PFSK-1 (cell line): Measurements from ENCODE around the gene PLEKHN1.

ENCODE experiments used
- FOXP2 ChIP-seq: optimal IDR thresholded peaks from 2 replicates; pipeline ENCODE3; 2011; ENCODE audit warnings: borderline replicate concordance, control low read depth, inconsistent platforms; ENCODE audit not compliant: insufficient read depth; ENCODE audit errors: extremely low read length, extremely low read depth
- POLR2AphosphoS5 ChIP-seq: IDR thresholded peaks from 2 replicates; pipeline ENCODE4 v1.6.1; 2012; ENCODE audit warnings: low read depth, mild to moderate bottlenecking, control low read depth, low read length, moderate library complexity
- SIN3A ChIP-seq: IDR thresholded peaks from 2 replicates; pipeline ENCODE4 v1.6.1; 2012; ENCODE audit warnings: mild to moderate bottlenecking, low read length, moderate library complexity, borderline replicate concordance; ENCODE audit not compliant: insufficient read depth
- TAF1 ChIP-seq: IDR thresholded peaks from 2 replicates; pipeline ENCODE4 v1.6.1; 2012; ENCODE audit warnings: low read length, control low read depth, borderline replicate concordance; ENCODE audit not compliant: insufficient read depth
- TF ChIP-seq, protein P1 (sequence below), 2 experiments: IDR thresholded peaks; 2 replicates each; pipeline versions ENCODE4 v1.6.1 to v1.8.0; 2011 to 2012; ENCODE audit warnings: low read depth in 2 of 2, low read length in 2 of 2, control low read depth in 1 of 2, inconsistent platforms in 1 of 2, mild to moderate bottlenecking in 1 of 2, moderate library complexity in 1 of 2; ENCODE audit not compliant: insufficient read depth in 1 of 2

The PLEKHN1 gene

DNA sequence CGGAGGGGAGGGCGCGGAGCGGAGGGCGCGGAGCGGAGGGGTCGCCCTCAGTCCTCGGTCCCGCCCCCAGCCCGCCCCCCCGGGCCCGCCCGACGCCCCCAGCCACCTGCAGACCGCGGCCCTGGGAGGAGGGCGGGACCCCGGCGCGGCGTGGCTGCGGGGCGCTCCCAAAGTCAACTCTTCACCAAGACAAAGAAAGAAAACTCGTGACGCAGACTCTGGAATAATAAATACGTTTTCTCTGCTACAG lies 32.4 kb downstream of the PLEKHN1 start:
- TF ChIP-seq TAF1 (no peak), SIN3A (no peak), POLR2AphosphoS5 (no peak), FOXP2 (no peak)
- TF ChIP-seq, protein P1, sequence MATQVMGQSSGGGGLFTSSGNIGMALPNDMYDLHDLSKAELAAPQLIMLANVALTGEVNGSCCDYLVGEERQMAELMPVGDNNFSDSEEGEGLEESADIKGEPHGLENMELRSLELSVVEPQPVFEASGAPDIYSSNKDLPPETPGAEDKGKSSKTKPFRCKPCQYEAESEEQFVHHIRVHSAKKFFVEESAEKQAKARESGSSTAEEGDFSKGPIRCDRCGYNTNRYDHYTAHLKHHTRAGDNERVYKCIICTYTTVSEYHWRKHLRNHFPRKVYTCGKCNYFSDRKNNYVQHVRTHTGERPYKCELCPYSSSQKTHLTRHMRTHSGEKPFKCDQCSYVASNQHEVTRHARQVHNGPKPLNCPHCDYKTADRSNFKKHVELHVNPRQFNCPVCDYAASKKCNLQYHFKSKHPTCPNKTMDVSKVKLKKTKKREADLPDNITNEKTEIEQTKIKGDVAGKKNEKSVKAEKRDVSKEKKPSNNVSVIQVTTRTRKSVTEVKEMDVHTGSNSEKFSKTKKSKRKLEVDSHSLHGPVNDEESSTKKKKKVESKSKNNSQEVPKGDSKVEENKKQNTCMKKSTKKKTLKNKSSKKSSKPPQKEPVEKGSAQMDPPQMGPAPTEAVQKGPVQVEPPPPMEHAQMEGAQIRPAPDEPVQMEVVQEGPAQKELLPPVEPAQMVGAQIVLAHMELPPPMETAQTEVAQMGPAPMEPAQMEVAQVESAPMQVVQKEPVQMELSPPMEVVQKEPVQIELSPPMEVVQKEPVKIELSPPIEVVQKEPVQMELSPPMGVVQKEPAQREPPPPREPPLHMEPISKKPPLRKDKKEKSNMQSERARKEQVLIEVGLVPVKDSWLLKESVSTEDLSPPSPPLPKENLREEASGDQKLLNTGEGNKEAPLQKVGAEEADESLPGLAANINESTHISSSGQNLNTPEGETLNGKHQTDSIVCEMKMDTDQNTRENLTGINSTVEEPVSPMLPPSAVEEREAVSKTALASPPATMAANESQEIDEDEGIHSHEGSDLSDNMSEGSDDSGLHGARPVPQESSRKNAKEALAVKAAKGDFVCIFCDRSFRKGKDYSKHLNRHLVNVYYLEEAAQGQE (IDR thresholded peaks at IDR 0.05; ENCODE audit: insufficient read depth in 1 of 2, low read depth in 2 of 2, low read length in 2 of 2): no peak

DNA sequence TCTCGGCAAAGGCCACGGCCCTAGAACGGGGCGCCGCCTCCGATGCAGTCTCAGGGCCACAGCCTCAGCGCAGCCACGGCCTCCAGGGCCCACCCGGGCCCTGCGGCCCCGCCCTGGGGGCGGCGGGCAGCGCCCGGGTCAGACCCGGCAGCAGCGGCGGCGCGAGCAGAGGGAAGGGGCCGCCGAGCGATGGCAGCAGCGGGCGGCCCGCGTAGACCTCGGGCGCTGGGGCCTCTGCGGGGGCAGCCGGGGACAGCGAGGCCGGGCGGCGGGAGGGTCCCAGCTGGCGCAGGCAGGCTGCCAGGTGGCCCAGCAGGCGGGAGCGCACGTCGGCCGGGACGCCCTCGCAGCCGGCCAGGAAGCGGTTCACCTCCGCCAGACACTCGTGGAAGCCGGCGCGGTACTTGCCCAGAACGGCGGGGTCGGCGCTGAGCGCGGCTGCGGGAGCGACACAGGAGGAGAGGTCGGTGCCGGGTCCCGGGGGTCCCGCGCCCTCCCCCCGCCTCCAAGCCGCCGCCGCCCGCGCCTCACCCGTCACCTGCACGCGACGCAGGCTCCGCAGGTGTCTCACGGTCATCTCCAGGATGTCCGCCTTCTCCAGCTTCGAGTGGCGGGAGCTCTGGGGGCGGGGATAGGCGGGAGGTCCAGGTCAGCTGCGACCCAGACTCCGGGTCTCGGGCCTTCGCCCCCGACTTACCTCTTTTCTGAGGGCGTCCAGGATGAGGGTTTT lies 32.9 kb downstream of the PLEKHN1 start:
- TF ChIP-seq SIN3A: no peak
- TF ChIP-seq, protein P1 (IDR thresholded peaks at IDR 0.05; ENCODE audit: insufficient read depth in 1 of 2, low read depth in 2 of 2, low read length in 2 of 2): no peak
- no peak for TF ChIP-seq FOXP2
- TF ChIP-seq TAF1: no peak
- no peak for TF ChIP-seq POLR2AphosphoS5

DNA sequence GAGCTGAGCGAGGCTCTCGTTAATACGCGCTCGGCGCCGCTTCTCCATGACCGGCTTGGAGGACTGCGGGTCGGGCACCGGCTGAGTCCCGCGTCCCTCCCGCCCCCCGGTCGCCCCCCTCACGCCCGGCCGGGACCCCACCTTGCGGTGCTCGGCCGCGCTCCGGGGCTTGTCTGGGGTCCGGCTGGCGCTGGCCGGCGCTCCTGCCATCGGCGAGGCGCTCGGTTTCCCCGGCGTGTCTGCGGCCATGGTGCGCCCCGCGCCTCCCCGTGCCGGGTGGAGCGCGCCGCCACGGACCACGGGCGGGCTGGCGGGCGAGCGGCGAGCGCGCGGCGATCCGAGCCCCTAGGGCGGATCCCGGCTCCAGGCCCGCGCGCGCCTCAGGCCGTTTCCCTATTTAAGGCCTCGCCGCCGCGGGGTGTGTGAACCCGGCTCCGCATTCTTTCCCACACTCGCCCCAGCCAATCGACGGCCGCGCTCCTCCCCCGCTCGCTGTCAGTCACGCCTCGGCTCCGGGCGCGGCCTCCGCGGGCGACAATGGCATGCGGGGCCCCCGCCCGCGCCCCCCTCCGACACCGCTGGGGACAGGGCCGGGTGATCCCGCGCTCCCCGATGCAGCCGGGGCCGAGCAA lies 33.6 kb downstream of the PLEKHN1 start, which contains the start of gene HES4:
Gene HES4 (minus strand): TSS at position 373 of the 632 bp plus-strand sequence. CDS start 124 bp downstream, at position 249.
- TF ChIP-seq TAF1 (no peak), FOXP2 (no peak), POLR2AphosphoS5 (no peak), SIN3A (no peak)
- TF ChIP-seq, protein P1 (IDR thresholded peaks at IDR 0.05; ENCODE audit: insufficient read depth in 1 of 2, low read depth in 2 of 2, low read length in 2 of 2): no peak

DNA sequence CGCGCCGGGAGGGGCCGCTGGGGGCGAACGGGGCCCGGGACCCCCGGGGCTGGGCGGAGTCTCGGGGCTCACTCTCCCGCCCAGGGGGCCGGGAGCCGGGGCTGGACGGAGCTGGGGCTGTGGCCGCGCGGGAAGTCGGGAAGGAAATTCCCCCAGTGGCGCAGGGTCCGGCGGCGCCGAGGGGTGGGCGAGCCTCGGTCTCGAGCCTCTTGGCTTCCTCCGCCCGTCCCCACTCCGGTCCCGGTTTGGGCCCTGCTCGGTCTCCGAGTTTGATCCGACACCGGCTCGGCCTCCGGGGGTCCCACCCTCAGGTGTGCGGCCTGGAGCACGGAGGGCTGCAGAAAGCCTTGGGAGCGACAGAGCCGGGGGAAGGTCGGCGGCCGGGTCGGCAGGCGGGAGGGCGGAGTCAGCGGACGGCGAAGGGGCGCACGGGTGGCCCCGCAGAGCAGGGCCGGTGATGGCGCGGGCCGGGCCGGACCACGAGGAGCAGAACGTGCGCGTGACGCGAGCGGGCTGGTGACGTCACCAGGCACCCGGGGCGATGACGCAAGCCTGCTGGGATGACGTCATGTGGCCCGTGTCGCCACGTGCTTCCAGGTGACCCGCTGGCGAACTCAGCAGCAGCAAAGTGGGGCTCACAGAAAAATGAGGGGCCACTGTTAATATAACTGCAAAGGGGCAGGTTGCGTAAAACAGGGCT lies 34.2 kb downstream of the PLEKHN1 start:
- TF ChIP-seq TAF1 (no peak), SIN3A (no peak), POLR2AphosphoS5 (no peak), FOXP2 (no peak)
- TF ChIP-seq, protein P1 (IDR thresholded peaks at IDR 0.05; ENCODE audit: insufficient read depth in 1 of 2, low read depth in 2 of 2, low read length in 2 of 2): no peak
